Spleen (tissue), 11 donors: ENCODE results near the gene FURIN. TPM values are rescaled to one million over a fixed set of nuclear protein-coding genes. Genes with fewer than 3 reads are reported as not detected.

Experiments
- DNase-seq: peaks from one replicate; pipeline ENCODE4 v3.0.0-alpha.2; 2020
- H3K27ac ChIP-seq, 8 donors: fragments of 200-600 bp; sonication (generic) in 7 of 8; 1 replicate in 4 of 8; 2 replicates in 4 of 8; pipeline versions ENCODE4 v1.5.0 to v1.8.0; 2016 to 2021; ENCODE audit warnings: inconsistent platforms in 4 of 8, mild to moderate bottlenecking in 4 of 8, moderate library complexity in 1 of 8
- H3K27me3 ChIP-seq, 7 donors: fragments of 200-600 bp; sonication (generic) in 6 of 7; replicated peaks in 1 of 7; 1 replicate in 4 of 7; 2 replicates in 3 of 7; pipeline versions ENCODE4 v1.5.0 to v1.8.0; 2016 to 2021; ENCODE audit warnings: inconsistent platforms in 3 of 7, mild to moderate bottlenecking in 1 of 7
- H3K36me3 ChIP-seq, 6 donors: fragments of 200-600 bp; sonication (generic) in 5 of 6; 1 replicate in 4 of 6; 2 replicates in 2 of 6; pipeline versions ENCODE4 v1.5.0 to v1.8.0; 2016 to 2021; ENCODE audit warnings: inconsistent platforms in 2 of 6
- H3K4me1 ChIP-seq, 6 donors: fragments of 200-600 bp; sonication (generic) in 5 of 6; 1 replicate in 3 of 6; 2 replicates in 3 of 6; pipeline versions ENCODE4 v1.5.0 to v1.8.0; 2016 to 2021; ENCODE audit warnings: inconsistent platforms in 3 of 6
- H3K4me3 ChIP-seq, 8 donors: fragments of 200-600 bp; sonication (generic) in 7 of 8; 1 replicate in 4 of 8; 2 replicates in 4 of 8; pipeline versions ENCODE4 v1.5.0 to v1.8.0; 2016 to 2021; ENCODE audit warnings: inconsistent platforms in 4 of 8, mild to moderate bottlenecking in 4 of 8, moderate library complexity in 2 of 8
- H3K9me3 ChIP-seq, 8 donors: fragments of 200-600 bp; sonication (generic) in 7 of 8; 1 replicate in 4 of 8; 2 replicates in 4 of 8; pipeline versions ENCODE4 v1.5.0 to v1.8.0; 2016 to 2021; ENCODE audit warnings: inconsistent platforms in 4 of 8
- CTCF ChIP-seq, 11 experiments: fragments of 200-600 bp in 7 of 11; fragments of 450-650 bp in 4 of 11; sonication (generic) in 4 of 11; IDR thresholded peaks in 8 of 11; conservative IDR thresholded peaks in 3 of 11; 1 replicate in 7 of 11; 2 replicates in 4 of 11; pipeline versions ENCODE4 v1.4.0 to v1.8.0; 2016 to 2021; ENCODE audit warnings: antibody characterized with exemption in 11 of 11, inconsistent platforms in 4 of 11, mild to moderate bottlenecking in 1 of 11
- POLR2A ChIP-seq, 3 donors: fragments of 450-650 bp; IDR thresholded peaks; one replicate each; pipeline ENCODE4 v1.5.1; 2017; ENCODE audit warnings: antibody characterized with exemption in 3 of 3, mild to moderate bottlenecking in 1 of 3
- POLR2AphosphoS5 ChIP-seq, 3 donors: sonication (generic); formaldehyde crosslinking; IDR thresholded peaks; one replicate each; pipeline ENCODE4 v1.5.1; 2017; ENCODE audit warnings: antibody characterized with exemption in 3 of 3
- WGBS, 5 donors: extraction: QIAGEN DNeasy Blood & Tissue Kit in 3 of 5; methylation state at CpG; one replicate each; pipeline versions ENCODE4 v1.1.5 to v1.1.7; 2013 to 2018; 5-methylcytosine and 5-hydroxymethylcytosine counted together
- intact Hi-C: fragments of 100-400 bp; cut with DNase I; formaldehyde crosslinking; loops from one replicate; pipeline ENCODE4 v1.15.0; 2023; ENCODE audit warnings: low total_unique reads
- polyA plus RNA-seq, 3 donors: library from polyadenylated mRNA; stranded (reverse); fragments of 200-250 nt; gene quantifications; one replicate each; pipeline ENCODE4 v1.2.1, GENCODE V29; 2013
- total RNA-seq, 7 donors: library from RNA; depleted of rRNA in 3 of 7; stranded (reverse); fragments of >200 nt in 3 of 7; fragmentation: NEBNext Ultra II Directional in 4 of 7; extraction: Animal tissue kit (Norgen Biotek cat#: 25700) in 4 of 7; gene quantifications; one replicate each; pipeline versions ENCODE4 v1.1.0 to v1.2.1, GENCODE V29; 2016 to 2021
- donor health status: healthy with polysubstance abuse.
- donor health status: DM: no; HTN: no; CAD: no; lungs with moderate emphysema.
- donor health status: DM: no; HTN: no; CAD: no.
- donor health status: Bipolar disorder and iron deficiency.
- donor health status: healthy.
- donor health status: DM: no; HTN: no; CAD: no.
- donor health status: DM: yes; HTN: yes; CAD: no.

The FURIN gene
- total and polyA plus RNA-seq, 10 donors: 10.0 to 139 (median 79.0) TPM

GRCh38 chr15:90887037-90887481 lies 18.7 kb downstream of the FURIN start:
- intact Hi-C loops: loop anchor here (5.0 to 10.0 kb wide), 2 partner anchors 52 to 170 kb away; partner anchors contain the start of gene BLM
- peaks cover 34 to 99% (median 84%) of the 10 kb centered on the region in 6 donors for H3K4me1 ChIP-seq
- peak overlapping the region in 7 of 8 donors; percentile 54 to 80 (median 63) for H3K4me3 ChIP-seq
- peaks cover 0 to 74% (median 48%) of the 10 kb centered on the region in 6 donors for H3K36me3 ChIP-seq
- peaks cover 0 to 15% (median 0%) of the 10 kb centered on the region in 7 donors for H3K27me3 ChIP-seq
- H3K9me3 ChIP-seq: no peaks in the 10 kb centered on the region
- peak; percentile 76 for DNase-seq
- TF ChIP-seq POLR2AphosphoS5 (IDR thresholded peaks at IDR 0.05) (peak in 2 of 3 donors; percentile 65 to 74), CTCF (IDR thresholded peaks at IDR 0.05 in 8 of 11, conservative IDR thresholded peaks at IDR 0.05 in 3 of 11) (no peak)
- 69 to 89% (median 76%) methylated on average over 6 to 13 of the region's 13 CpGs for WGBS, 5 donors
- peak overlapping the region in 7 of 8 donors; percentile 46 to 98 (median 97) for H3K27ac ChIP-seq

- H3K4me3 ChIP-seq: peak overlapping the region in 4 of 8 donors; percentile 0 to 80 (median 14)
- whole genome bisulfite sequencing, 5 donors: 67 to 79% (median 72%) methylated on average over 7 to 18 of the region's 18 CpGs
- intact Hi-C loops: loop anchor here (5.0 to 10.0 kb wide), 2 partner anchors 55 to 172 kb away; partner anchors contain the start of gene BLM
- H3K27ac ChIP-seq: peak overlapping the region in 5 of 8 donors; percentile 42 to 98 (median 97)
- DNase-seq: peak; percentile 75
- H3K9me3 ChIP-seq: no peaks in the 10 kb centered on the region
- H3K36me3 ChIP-seq: peaks cover 9 to 83% (median 66%) of the 10 kb centered on the region in 6 donors
- H3K4me1 ChIP-seq: peaks cover 23 to 99% (median 71%) of the 10 kb centered on the region in 6 donors
- TF ChIP-seq POLR2A (IDR thresholded peaks at IDR 0.05): no peak
- TF ChIP-seq CTCF (IDR thresholded peaks at IDR 0.05 in 8 of 11, conservative IDR thresholded peaks at IDR 0.05 in 3 of 11): no peak
- peak; percentile 43 to 79 (median 65) for TF ChIP-seq POLR2AphosphoS5 (IDR thresholded peaks at IDR 0.05)
- peaks cover 0 to 12% (median 0%) of the 10 kb centered on the region in 7 donors for H3K27me3 ChIP-seq
Observed at GRCh38 chr15:90889313-90889730, 20.9 kb downstream of the FURIN start.

GRCh38 chr15:90889736-90890456 lies 21.5 kb downstream of the FURIN start:
- Histone ChIP-seq H3K9me3 (no peaks in the 10 kb centered on the region), H3K36me3 (peaks cover 9 to 89% (median 69%) of the 10 kb centered on the region in 6 donors), H3K27ac (peak overlapping the region in 5 of 8 donors; percentile 27 to 98 (median 42)), H3K27me3 (peaks cover 0 to 8% (median 0%) of the 10 kb centered on the region in 7 donors), H3K4me3 (peak overlapping the region in 4 of 8 donors; percentile 0 to 80 (median 14)), H3K4me1 (peaks cover 23 to 99% (median 68%) of the 10 kb centered on the region in 6 donors)
- WGBS, 5 donors: 80 to 93% (median 85%) methylated on average over 24 to 31 of the region's 31 CpGs
- TF ChIP-seq POLR2AphosphoS5 (IDR thresholded peaks at IDR 0.05) (peak in 2 of 3 donors; percentile 19 to 66), POLR2A (IDR thresholded peaks at IDR 0.05) (no peak)
- intact Hi-C loops: loop anchor here (5.0 to 10.0 kb wide), 2 partner anchors 55 to 173 kb away; partner anchors contain the start of gene BLM
- DNase-seq: peak; percentile 74

GRCh38 chr15:90890839-90891238 lies 22.5 kb downstream of the FURIN start:
- Histone ChIP-seq H3K4me1 (peaks cover 13 to 99% (median 68%) of the 10 kb centered on the region in 6 donors), H3K4me3 (peak overlapping the region in 2 of 8 donors; percentile 13 to 80), H3K27ac (peak overlapping the region in 5 of 8 donors; percentile 27 to 98 (median 33)), H3K36me3 (peaks cover 9 to 99% (median 77%) of the 10 kb centered on the region in 6 donors), H3K27me3 (peaks cover 0 to 8% (median 0%) of the 10 kb centered on the region in 7 donors), H3K9me3 (no peaks in the 10 kb centered on the region)
- intact Hi-C loops: no loop called here
- peak in 2 of 3 donors; percentile 33 to 54 for TF ChIP-seq POLR2AphosphoS5 (IDR thresholded peaks at IDR 0.05)
- no peak for TF ChIP-seq CTCF (IDR thresholded peaks at IDR 0.05 in 8 of 11, conservative IDR thresholded peaks at IDR 0.05 in 3 of 11)
- no peak for TF ChIP-seq POLR2A (IDR thresholded peaks at IDR 0.05)
- peak; percentile 74 for DNase-seq
- 74 to 100% (median 76%) methylated on average over 10 to 12 of the region's 12 CpGs for WGBS, 5 donors
